Small intestine (tissue), 7 donors: ENCODE data around the gene GUK1. TPM values are rescaled to one million over a fixed set of nuclear protein-coding genes. Genes with fewer than 3 reads are reported as not detected.

Source experiments
- DNase-seq, 2 donors: peaks; one replicate each; pipeline versions ENCODE4 v3.0.0 to v3.0.0-alpha.2; 2013
- FAIRE-seq: peaks from 2 replicates; lab custom pipeline; 2012; peaks lifted over from hg19 to GRCh38; lab: Jason Lieb, UNC
- H3K27ac ChIP-seq, 3 donors: one replicate each; pipeline ENCODE4 v1.5.1; 2013; ENCODE audit warnings: low read length in 2 of 3, mild to moderate bottlenecking in 2 of 3, control low read depth in 1 of 3, inconsistent platforms in 1 of 3, low read depth in 1 of 3, moderate library complexity in 1 of 3
- H3K27me3 ChIP-seq, 3 donors: one replicate each; pipeline ENCODE4 v1.6.1; 2013; ENCODE audit warnings: low read length in 3 of 3, inconsistent platforms in 1 of 3; ENCODE audit not compliant: control insufficient read depth in 3 of 3, insufficient read depth in 3 of 3
- H3K36me3 ChIP-seq, 3 donors: one replicate each; pipeline ENCODE4 v1.6.1; 2013; ENCODE audit warnings: low read length in 3 of 3, inconsistent platforms in 1 of 3, low read depth in 1 of 3, mild to moderate bottlenecking in 1 of 3, moderate library complexity in 1 of 3; ENCODE audit not compliant: control insufficient read depth in 3 of 3, insufficient read depth in 2 of 3
- H3K4me1 ChIP-seq, 3 donors: one replicate each; pipeline ENCODE4 v1.6.1; 2013; ENCODE audit warnings: low read length in 2 of 3, inconsistent platforms in 1 of 3, low read depth in 1 of 3, mild to moderate bottlenecking in 1 of 3, moderate library complexity in 1 of 3; ENCODE audit not compliant: control insufficient read depth in 3 of 3, insufficient read depth in 2 of 3
- H3K4me3 ChIP-seq, 3 donors: one replicate each; pipeline ENCODE4 v1.5.1; 2013; ENCODE audit warnings: low read length in 3 of 3, control low read depth in 1 of 3, inconsistent platforms in 1 of 3, low read depth in 1 of 3, mild to moderate bottlenecking in 1 of 3, moderate library complexity in 1 of 3
- H3K9me3 ChIP-seq, 2 donors: one replicate each; pipeline ENCODE4 v1.6.1; 2013; ENCODE audit warnings: low read depth in 1 of 2, low read length in 1 of 2; ENCODE audit not compliant: control insufficient read depth in 2 of 2, insufficient read depth in 1 of 2
- WGBS, 3 donors: extraction: QIAGEN DNeasy Blood & Tissue Kit; methylation state at CpG; one replicate each; pipeline ENCODE4 v1.1.7; 2013; 5-methylcytosine and 5-hydroxymethylcytosine counted together
- polyA plus RNA-seq, 4 donors: library from polyadenylated mRNA; stranded (reverse) in 3 of 4; unstranded in 1 of 4; fragments of 200-250 nt in 3 of 4; fragments of 120-200 nt in 1 of 4; gene quantifications; one replicate each; pipeline versions ENCODE4 v1.2.1 to v1.2.3, GENCODE V29; 2013
- donor health status: healthy with polysubstance abuse.
- donor health status: control.
- donor health status: control.
- donor health status: Bipolar disorder and iron deficiency.
- donor health status: healthy.

Gene GUK1
- polyA plus RNA-seq, 4 donors = 183 to 595 (median 460) TPM

GRCh38 chr1:228155596-228156514 lies 15.8 kb downstream of the GUK1 start:
- Histone ChIP-seq H3K27me3 (peaks cover 0 to 26% (median 4%) of the 10 kb centered on the region in 3 donors), H3K4me3 (no peak overlapping the region), H3K9me3 (no peaks in the 10 kb centered on the region), H3K36me3 (peaks cover 0 to 27% (median 0%) of the 10 kb centered on the region in 3 donors), H3K4me1 (peaks cover 0 to 24% (median 0%) of the 10 kb centered on the region in 3 donors), H3K27ac (no peak overlapping the region)
- whole genome bisulfite sequencing, 3 donors = 86 to 90% (median 86%) methylated on average over 16 of the region's 16 CpGs
- DNase-seq = no peak
- FAIRE-seq = no peak

GRCh38 chr1:228156515-228156881 lies 16.4 kb downstream of the GUK1 start:
- DNase-seq = no peak
- no peak for FAIRE-seq
- WGBS, 3 donors = 62 to 73% (median 62%) methylated on average over 9 of the region's 9 CpGs

GRCh38 chr1:228156941-228157728 lies 17.1 kb downstream of the GUK1 start:
- Histone ChIP-seq H3K9me3 (no peaks in the 10 kb centered on the region), H3K4me3 (no peak overlapping the region), H3K27ac (no peak overlapping the region), H3K36me3 (peaks cover 0 to 14% (median 0%) of the 10 kb centered on the region in 3 donors), H3K4me1 (peaks cover 0 to 24% (median 0%) of the 10 kb centered on the region in 3 donors), H3K27me3 (peaks cover 0 to 26% (median 4%) of the 10 kb centered on the region in 3 donors)
- DNase-seq (no peak), FAIRE-seq (no peak)
- 66 to 83% (median 67%) methylated on average over 20 to 24 of the region's 24 CpGs for WGBS, 3 donors

More at GRCh38 chr1:228156515-228156881, 16.4 kb downstream of the GUK1 start:
- Histone ChIP-seq H3K9me3 (no peaks in the 10 kb centered on the region), H3K27ac (no peak overlapping the region), H3K27me3 (peaks cover 0 to 26% (median 4%) of the 10 kb centered on the region in 3 donors), H3K4me3 (no peak overlapping the region), H3K4me1 (peaks cover 0 to 24% (median 0%) of the 10 kb centered on the region in 3 donors), H3K36me3 (peaks cover 0 to 21% (median 0%) of the 10 kb centered on the region in 3 donors)

DNA sequence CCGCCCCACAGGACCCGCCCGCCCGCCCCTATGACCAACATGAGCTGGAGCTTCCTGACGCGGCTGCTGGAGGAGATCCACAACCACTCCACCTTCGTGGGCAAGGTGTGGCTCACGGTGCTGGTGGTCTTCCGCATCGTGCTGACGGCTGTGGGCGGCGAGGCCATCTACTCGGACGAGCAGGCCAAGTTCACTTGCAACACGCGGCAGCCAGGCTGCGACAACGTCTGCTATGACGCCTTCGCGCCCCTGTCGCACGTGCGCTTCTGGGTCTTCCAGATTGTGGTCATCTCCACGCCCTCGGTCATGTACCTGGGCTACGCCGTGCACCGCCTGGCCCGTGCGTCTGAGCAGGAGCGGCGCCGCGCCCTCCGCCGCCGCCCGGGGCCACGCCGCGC lies 17.6 kb downstream of the GUK1 start:
- no peak overlapping the region for H3K4me3 ChIP-seq
- H3K4me1 ChIP-seq = peaks cover 0 to 24% (median 0%) of the 10 kb centered on the region in 3 donors
- peaks cover 0 to 26% (median 4%) of the 10 kb centered on the region in 3 donors for H3K27me3 ChIP-seq
- no peak for DNase-seq
- no peaks in the 10 kb centered on the region for H3K9me3 ChIP-seq
- FAIRE-seq = no peak
- 51 to 64% (median 58%) methylated on average over 41 to 43 of the region's 43 CpGs for WGBS, 3 donors
- peaks cover 0 to 8% (median 0%) of the 10 kb centered on the region in 3 donors for H3K36me3 ChIP-seq
- no peak overlapping the region for H3K27ac ChIP-seq

DNA sequence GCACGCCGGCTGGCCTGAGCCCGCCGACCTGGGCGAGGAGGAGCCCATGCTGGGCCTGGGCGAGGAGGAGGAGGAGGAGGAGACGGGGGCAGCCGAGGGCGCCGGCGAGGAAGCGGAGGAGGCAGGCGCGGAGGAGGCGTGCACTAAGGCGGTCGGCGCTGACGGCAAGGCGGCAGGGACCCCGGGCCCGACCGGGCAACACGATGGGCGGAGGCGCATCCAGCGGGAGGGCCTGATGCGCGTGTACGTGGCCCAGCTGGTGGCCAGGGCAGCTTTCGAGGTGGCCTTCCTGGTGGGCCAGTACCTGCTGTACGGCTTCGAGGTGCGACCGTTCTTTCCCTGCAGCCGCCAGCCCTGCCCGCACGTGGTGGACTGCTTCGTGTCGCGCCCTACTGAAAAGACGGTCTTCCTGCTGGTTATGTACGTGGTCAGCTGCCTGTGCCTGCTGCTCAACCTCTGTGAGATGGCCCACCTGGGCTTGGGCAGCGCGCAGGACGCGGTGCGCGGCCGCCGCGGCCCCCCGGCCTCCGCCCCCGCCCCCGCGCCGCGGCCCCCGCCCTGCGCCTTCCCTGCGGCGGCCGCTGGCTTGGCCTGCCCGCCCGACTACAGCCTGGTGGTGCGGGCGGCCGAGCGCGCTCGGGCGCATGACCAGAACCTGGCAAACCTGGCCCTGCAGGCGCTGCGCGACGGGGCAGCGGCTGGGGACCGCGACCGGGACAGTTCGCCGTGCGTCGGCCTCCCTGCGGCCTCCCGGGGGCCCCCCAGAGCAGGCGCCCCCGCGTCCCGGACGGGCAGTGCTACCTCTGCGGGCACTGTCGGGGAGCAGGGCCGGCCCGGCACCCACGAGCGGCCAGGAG lies 18.3 kb downstream of the GUK1 start:
- Histone ChIP-seq H3K27ac (no peak overlapping the region), H3K4me3 (no peak overlapping the region), H3K36me3 (peaks cover 0 to 4% (median 0%) of the 10 kb centered on the region in 3 donors), H3K27me3 (peaks cover 0 to 26% (median 4%) of the 10 kb centered on the region in 3 donors), H3K4me1 (peaks cover 0 to 30% (median 1%) of the 10 kb centered on the region in 3 donors), H3K9me3 (no peaks in the 10 kb centered on the region)
- peak in 1 of 2 donors; percentile 48 for DNase-seq
- 33 to 45% (median 41%) methylated on average over 53 to 98 of the region's 98 CpGs for WGBS, 3 donors
- no peak for FAIRE-seq

DNA sequence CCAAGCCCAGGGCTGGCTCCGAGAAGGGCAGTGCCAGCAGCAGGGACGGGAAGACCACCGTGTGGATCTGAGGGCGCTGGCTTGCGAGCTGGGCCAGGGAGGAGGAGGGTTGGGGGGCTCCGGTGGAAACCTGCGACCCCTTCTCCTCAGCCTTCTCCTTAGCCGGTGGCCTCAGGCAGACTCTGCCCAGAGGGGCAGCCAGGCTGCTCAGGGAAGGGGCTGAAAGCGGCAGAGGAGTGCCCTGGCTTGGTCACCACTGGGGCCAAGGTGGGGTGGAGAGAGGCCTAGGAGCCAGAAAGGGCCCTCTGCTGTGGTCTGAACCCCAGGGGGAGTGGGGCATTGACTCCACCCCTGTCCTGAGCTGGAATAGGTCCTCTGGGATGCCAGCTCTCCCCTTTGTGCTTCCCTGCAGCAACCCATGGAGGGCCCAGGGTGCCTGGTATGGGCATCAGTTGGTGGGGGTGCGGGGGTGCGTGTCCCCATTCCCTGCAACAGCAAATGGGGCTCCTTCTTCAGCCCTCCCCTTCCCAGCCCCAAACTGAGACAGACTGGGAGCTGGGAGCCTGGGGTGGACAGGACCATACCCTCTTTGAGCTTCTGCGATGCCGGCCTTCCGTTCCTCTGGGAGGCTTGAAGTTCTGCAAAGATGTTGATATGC lies 19.1 kb downstream of the GUK1 start:
- DNase-seq (no peak), FAIRE-seq (no peak)
- H3K9me3 ChIP-seq = no peaks in the 10 kb centered on the region
- H3K27ac ChIP-seq = no peak overlapping the region
- peaks cover 0 to 36% (median 2%) of the 10 kb centered on the region in 3 donors for H3K4me1 ChIP-seq
- peaks cover 0 to 2% (median 0%) of the 10 kb centered on the region in 3 donors for H3K36me3 ChIP-seq
- peaks cover 0 to 26% (median 4%) of the 10 kb centered on the region in 3 donors for H3K27me3 ChIP-seq
- WGBS, 3 donors = 76 to 91% (median 82%) methylated on average over 6 to 14 of the region's 14 CpGs
- no peak overlapping the region for H3K4me3 ChIP-seq

GRCh38 chr1:228160201-228160761 lies 20.2 kb downstream of the GUK1 start:
- FAIRE-seq = no peak
- H3K4me1 ChIP-seq = peaks cover 0 to 43% (median 2%) of the 10 kb centered on the region in 3 donors
- peaks cover 0 to 26% (median 4%) of the 10 kb centered on the region in 3 donors for H3K27me3 ChIP-seq
- DNase-seq = no peak
- H3K27ac ChIP-seq = no peak overlapping the region
- H3K36me3 ChIP-seq = peaks cover 0 to 6% (median 0%) of the 10 kb centered on the region in 3 donors
- H3K4me3 ChIP-seq = no peak overlapping the region
- no peaks in the 10 kb centered on the region for H3K9me3 ChIP-seq
- WGBS, 3 donors = 84 to 85% (median 85%) methylated on average over 15 of the region's 15 CpGs
